HepG2 (cell line): ENCODE results near the gene ACAD8. TPM values are rescaled to one million over a fixed set of nuclear protein-coding genes. Genes with fewer than 3 reads are reported as not detected.

ENCODE experiments used
- ELF3 ChIP-seq: IDR thresholded peaks from 2 replicates; pipeline ENCODE4 v1.6.1; 2016; ENCODE audit warnings: missing genetic modification reagents, missing compliant biosample characterization
- HMG20A ChIP-seq: IDR thresholded peaks from 2 replicates; pipeline ENCODE4 v1.6.1; 2016; ENCODE audit warnings: borderline replicate concordance
- HOXA5 ChIP-seq: sonication (generic); formaldehyde crosslinking; IDR thresholded peaks from 2 replicates; pipeline ENCODE4 v1.4.0; 2020; ENCODE audit warnings: missing genetic modification reagents
- MED13 ChIP-seq: sonication (generic); formaldehyde crosslinking; IDR thresholded peaks from 2 replicates; pipeline ENCODE4 v1.5.0; 2020; ENCODE audit warnings: missing genetic modification reagents
- MXD4 ChIP-seq: IDR thresholded peaks from 2 replicates; pipeline ENCODE4 v1.6.1; 2016; ENCODE audit warnings: mild to moderate bottlenecking, missing biosample characterization, missing genetic modification reagents
- RBM22 ChIP-seq: fragments of 200-400 bp; formaldehyde crosslinking; optimal IDR thresholded peaks from 2 replicates; pipeline ENCODE3; 2017; ENCODE audit warnings: mild to moderate bottlenecking, low read length, moderate library complexity
- REXO4 ChIP-seq: sonication (generic); formaldehyde crosslinking; IDR thresholded peaks from 2 replicates; pipeline ENCODE4 v1.8.0; 2022; ENCODE audit warnings: missing genetic modification reagents, mild to moderate bottlenecking, borderline replicate concordance
- TBX2 ChIP-seq: sonication (generic); formaldehyde crosslinking; IDR thresholded peaks from 2 replicates; pipeline ENCODE4 v1.5.0; 2020; ENCODE audit warnings: missing genetic modification reagents, mild to moderate bottlenecking, borderline replicate concordance
- TGIF2 ChIP-seq: IDR thresholded peaks from 2 replicates; pipeline ENCODE4 v1.6.1; 2016; ENCODE audit warnings: control low read depth, missing compliant biosample characterization
- ZBTB38 ChIP-seq: sonication (generic); formaldehyde crosslinking; IDR thresholded peaks from 2 replicates; pipeline ENCODE4 v1.5.1; 2020; ENCODE audit warnings: mild to moderate bottlenecking, missing genetic modification reagents
- ZBTB7B ChIP-seq: sonication (generic); formaldehyde crosslinking; IDR thresholded peaks from 2 replicates; pipeline ENCODE4 v1.4.0; 2020; ENCODE audit warnings: missing genetic modification reagents
- ZFP1 ChIP-seq: IDR thresholded peaks from 2 replicates; pipeline ENCODE4 v1.6.1; 2016
- ZNF121 ChIP-seq: sonication (generic); formaldehyde crosslinking; IDR thresholded peaks from 2 replicates; pipeline ENCODE4 v1.5.0; 2020; ENCODE audit warnings: mild to moderate bottlenecking, missing genetic modification reagents
- ZNF205 ChIP-seq: IDR thresholded peaks from 2 replicates; pipeline ENCODE4 v1.6.1; 2018; ENCODE audit warnings: missing biosample characterization, missing genetic modification reagents
- ZNF33A ChIP-seq: sonication (generic); formaldehyde crosslinking; IDR thresholded peaks from 2 replicates; pipeline ENCODE4 v1.5.1; 2020; ENCODE audit warnings: missing genetic modification reagents, mild to moderate bottlenecking, moderate library complexity, borderline replicate concordance
- ZNF354B ChIP-seq: sonication (generic); formaldehyde crosslinking; IDR thresholded peaks from 2 replicates; pipeline ENCODE4 v1.8.0; 2022; ENCODE audit warnings: mild to moderate bottlenecking, missing genetic modification reagents
- ZNF589 ChIP-seq: sonication (generic); formaldehyde crosslinking; conservative IDR thresholded peaks from 2 replicates; pipeline ENCODE4 v1.8.0; 2022; ENCODE audit warnings: mild to moderate bottlenecking, moderate library complexity, missing genetic modification reagents
- ZNF703 ChIP-seq: sonication (generic); formaldehyde crosslinking; IDR thresholded peaks from 2 replicates; pipeline ENCODE4 v1.5.1; 2020; ENCODE audit warnings: missing genetic modification reagents, mild to moderate bottlenecking, moderate library complexity, borderline replicate concordance
- ZNF747 ChIP-seq: sonication (generic); formaldehyde crosslinking; IDR thresholded peaks from 2 replicates; pipeline ENCODE4 v1.8.1; 2023; ENCODE audit warnings: missing genetic modification reagents, mild to moderate bottlenecking, borderline replicate concordance
- ZNF839 ChIP-seq: sonication (generic); formaldehyde crosslinking; IDR thresholded peaks from 2 replicates; pipeline ENCODE4 v1.4.0; 2020; ENCODE audit warnings: missing genetic modification reagents, mild to moderate bottlenecking, borderline replicate concordance
- ZNF891 ChIP-seq: sonication (generic); formaldehyde crosslinking; IDR thresholded peaks from 2 replicates; pipeline ENCODE4 v1.5.0; 2020; ENCODE audit warnings: mild to moderate bottlenecking, missing genetic modification reagents
- ZSCAN30 ChIP-seq: sonication (generic); formaldehyde crosslinking; IDR thresholded peaks from 2 replicates; pipeline ENCODE4 v1.5.0; 2020; ENCODE audit warnings: mild to moderate bottlenecking, missing genetic modification reagents
- ZZZ3 ChIP-seq: sonication (generic); formaldehyde crosslinking; IDR thresholded peaks from 2 replicates; pipeline ENCODE4 v1.4.0; 2020; ENCODE audit warnings: missing genetic modification reagents, mild to moderate bottlenecking, borderline replicate concordance
- polyA plus RNA-seq, 8 experiments: library from polyadenylated mRNA; depleted of rRNA in 3 of 8; stranded (reverse) in 7 of 8; unstranded in 1 of 8; fragments of >200 nt; fragmentation: Illumina TruSeq in 4 of 8; extraction: Trizol in 4 of 8; gene quantifications; 2 replicates each; pipeline versions ENCODE4 v1.2.1 to v1.2.3, GENCODE V29; 2011 to 2016; ENCODE audit warnings: low read depth in 4 of 8, missing spikeins in 1 of 8, mixed read lengths in 1 of 8; ENCODE audit not compliant: insufficient read depth in 1 of 8
- total RNA-seq, 5 experiments: library from RNA; depleted of rRNA; stranded (reverse); fragments of >200 nt; fragmentation: Illumina TruSeq; extraction: Trizol; gene quantifications; 2 replicates each; pipeline ENCODE4 v1.2.3, GENCODE V29; 2016; ENCODE audit warnings: low read depth in 1 of 5
- TF ChIP-seq, protein P1 (sequence below): IDR thresholded peaks from 2 replicates; pipeline ENCODE4 v1.4.0; 2020; ENCODE audit warnings: mild to moderate bottlenecking, missing genetic modification reagents
- TF ChIP-seq, protein P2 (sequence below), 2 experiments: fragments of 450-650 bp in 1 of 2; sonication (generic) in 1 of 2; formaldehyde crosslinking; IDR thresholded peaks; 2 replicates each; pipeline versions ENCODE4 v1.5.0 to v1.8.0; 2020 to 2022; ENCODE audit warnings: mild to moderate bottlenecking in 1 of 2, missing genetic modification reagents in 1 of 2
- TF ChIP-seq, protein P3 (sequence below): sonication (generic); formaldehyde crosslinking; conservative IDR thresholded peaks from 2 replicates; pipeline ENCODE4 v1.4.0; 2020; ENCODE audit warnings: missing genetic modification reagents

The ACAD8 gene
- total and polyA plus RNA-seq, 2 of the 13 experiments (the other 11 are each of a cell fraction or from before 2014, with no cell fraction given): 13.5 to 20.3 TPM

DNA sequence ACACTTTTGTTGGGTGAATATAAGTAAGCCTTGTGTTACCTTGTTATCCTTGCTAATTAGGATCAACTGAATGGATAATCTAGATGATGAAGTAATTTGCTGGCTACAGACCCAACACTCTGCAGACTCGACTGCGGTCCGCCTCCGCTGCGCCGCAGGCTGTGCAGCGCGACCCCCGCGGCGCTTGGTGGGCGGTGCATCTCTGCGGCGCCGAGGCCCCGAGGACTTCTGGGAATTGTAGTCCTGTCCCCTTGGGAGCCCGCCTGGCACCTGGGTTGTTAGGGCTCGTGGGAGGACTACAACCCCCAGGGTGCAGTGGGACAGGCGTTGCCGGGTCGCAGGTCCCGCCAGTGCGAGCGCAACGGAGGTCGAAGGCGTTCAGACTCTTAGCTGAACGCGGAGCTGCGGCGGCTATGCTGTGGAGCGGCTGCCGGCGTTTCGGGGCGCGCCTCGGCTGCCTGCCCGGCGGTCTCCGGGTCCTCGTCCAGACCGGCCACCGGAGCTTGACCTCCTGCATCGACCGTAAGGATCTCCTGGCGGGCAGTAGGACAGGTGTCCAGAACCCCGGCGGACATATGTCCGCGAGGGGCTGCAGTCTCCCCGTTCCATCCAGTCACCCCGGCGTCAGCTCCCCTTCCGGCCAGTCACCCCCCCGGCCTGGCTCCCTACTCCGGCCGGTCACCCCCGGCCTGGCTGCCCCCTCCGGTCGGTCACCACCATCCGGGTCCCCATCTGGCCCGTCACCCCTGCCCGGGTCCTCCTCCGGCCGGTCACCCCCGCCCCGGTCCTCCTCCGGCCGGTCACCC, at the start of gene ACAD8, which contains the start of gene THYN1 (continued):
- TF ChIP-seq ZNF121: no peak
- TF ChIP-seq ZNF747: peak; percentile 63; the same call in 1 of the 2 replicates
- TF ChIP-seq TGIF2 (CRISPR knock-in tag): 0 out of 2 replicates have a peak, but pooled peaks have one; percentile 65
- peak; percentile 36 for TF ChIP-seq ZBTB38 (CRISPR knock-in tag)
- TF ChIP-seq ZNF589: no peak
- 0 out of 2 replicates have a peak, but pooled peaks have one; percentile 14 for TF ChIP-seq ELF3 (CRISPR knock-in tag)
- TF ChIP-seq ZZZ3 (CRISPR knock-in tag): peak; percentile 70; the same call in 1 of the 2 replicates
- 0 out of 2 replicates have a peak, but pooled peaks have one; percentile 43 for TF ChIP-seq ZNF703
- no peak; the same call in 1 of the 2 replicates for TF ChIP-seq MED13 (CRISPR knock-in tag)
- peak; percentile 67; the same call in 1 of the 2 replicates for TF ChIP-seq TBX2 (CRISPR knock-in tag)
- peak; percentile 55; the same call in 1 of the 2 replicates for TF ChIP-seq ZNF205 (CRISPR knock-in tag)
- no peak for TF ChIP-seq ZNF839 (CRISPR knock-in tag)
- TF ChIP-seq MXD4 (CRISPR knock-in tag): peak; percentile 61; the same call in 1 of the 2 replicates
- TF ChIP-seq ZBTB7B (CRISPR knock-in tag): peak; percentile 97
- TF ChIP-seq, protein P1, sequence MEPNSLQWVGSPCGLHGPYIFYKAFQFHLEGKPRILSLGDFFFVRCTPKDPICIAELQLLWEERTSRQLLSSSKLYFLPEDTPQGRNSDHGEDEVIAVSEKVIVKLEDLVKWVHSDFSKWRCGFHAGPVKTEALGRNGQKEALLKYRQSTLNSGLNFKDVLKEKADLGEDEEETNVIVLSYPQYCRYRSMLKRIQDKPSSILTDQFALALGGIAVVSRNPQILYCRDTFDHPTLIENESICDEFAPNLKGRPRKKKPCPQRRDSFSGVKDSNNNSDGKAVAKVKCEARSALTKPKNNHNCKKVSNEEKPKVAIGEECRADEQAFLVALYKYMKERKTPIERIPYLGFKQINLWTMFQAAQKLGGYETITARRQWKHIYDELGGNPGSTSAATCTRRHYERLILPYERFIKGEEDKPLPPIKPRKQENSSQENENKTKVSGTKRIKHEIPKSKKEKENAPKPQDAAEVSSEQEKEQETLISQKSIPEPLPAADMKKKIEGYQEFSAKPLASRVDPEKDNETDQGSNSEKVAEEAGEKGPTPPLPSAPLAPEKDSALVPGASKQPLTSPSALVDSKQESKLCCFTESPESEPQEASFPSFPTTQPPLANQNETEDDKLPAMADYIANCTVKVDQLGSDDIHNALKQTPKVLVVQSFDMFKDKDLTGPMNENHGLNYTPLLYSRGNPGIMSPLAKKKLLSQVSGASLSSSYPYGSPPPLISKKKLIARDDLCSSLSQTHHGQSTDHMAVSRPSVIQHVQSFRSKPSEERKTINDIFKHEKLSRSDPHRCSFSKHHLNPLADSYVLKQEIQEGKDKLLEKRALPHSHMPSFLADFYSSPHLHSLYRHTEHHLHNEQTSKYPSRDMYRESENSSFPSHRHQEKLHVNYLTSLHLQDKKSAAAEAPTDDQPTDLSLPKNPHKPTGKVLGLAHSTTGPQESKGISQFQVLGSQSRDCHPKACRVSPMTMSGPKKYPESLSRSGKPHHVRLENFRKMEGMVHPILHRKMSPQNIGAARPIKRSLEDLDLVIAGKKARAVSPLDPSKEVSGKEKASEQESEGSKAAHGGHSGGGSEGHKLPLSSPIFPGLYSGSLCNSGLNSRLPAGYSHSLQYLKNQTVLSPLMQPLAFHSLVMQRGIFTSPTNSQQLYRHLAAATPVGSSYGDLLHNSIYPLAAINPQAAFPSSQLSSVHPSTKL (CRISPR knock-in tag): 0 out of 2 replicates have a peak, but pooled peaks have one; percentile 24
- TF ChIP-seq, protein P2, sequence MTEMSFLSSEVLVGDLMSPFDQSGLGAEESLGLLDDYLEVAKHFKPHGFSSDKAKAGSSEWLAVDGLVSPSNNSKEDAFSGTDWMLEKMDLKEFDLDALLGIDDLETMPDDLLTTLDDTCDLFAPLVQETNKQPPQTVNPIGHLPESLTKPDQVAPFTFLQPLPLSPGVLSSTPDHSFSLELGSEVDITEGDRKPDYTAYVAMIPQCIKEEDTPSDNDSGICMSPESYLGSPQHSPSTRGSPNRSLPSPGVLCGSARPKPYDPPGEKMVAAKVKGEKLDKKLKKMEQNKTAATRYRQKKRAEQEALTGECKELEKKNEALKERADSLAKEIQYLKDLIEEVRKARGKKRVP (CRISPR knock-in tag; IDR thresholded peaks at IDR 0.05): no peak; a peak in 1 of 4 replicates
- TF ChIP-seq ZNF33A (CRISPR knock-in tag): no peak
- TF ChIP-seq, protein P3, sequence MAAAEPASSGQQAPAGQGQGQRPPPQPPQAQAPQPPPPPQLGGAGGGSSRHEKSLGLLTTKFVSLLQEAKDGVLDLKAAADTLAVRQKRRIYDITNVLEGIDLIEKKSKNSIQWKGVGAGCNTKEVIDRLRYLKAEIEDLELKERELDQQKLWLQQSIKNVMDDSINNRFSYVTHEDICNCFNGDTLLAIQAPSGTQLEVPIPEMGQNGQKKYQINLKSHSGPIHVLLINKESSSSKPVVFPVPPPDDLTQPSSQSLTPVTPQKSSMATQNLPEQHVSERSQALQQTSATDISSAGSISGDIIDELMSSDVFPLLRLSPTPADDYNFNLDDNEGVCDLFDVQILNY (CRISPR knock-in tag): peak; percentile 84
- no peak for TF ChIP-seq REXO4
- TF ChIP-seq ZNF354B (CRISPR knock-in tag): no peak
- TF ChIP-seq RBM22: no peak
- peak; percentile 37; the same call in 1 of the 2 replicates for TF ChIP-seq HOXA5 (CRISPR knock-in tag)
- TF ChIP-seq ZFP1 (CRISPR knock-in tag): 0 out of 2 replicates have a peak, but pooled peaks have one; percentile 32
- no peak for TF ChIP-seq HMG20A (CRISPR knock-in tag)
- TF ChIP-seq ZSCAN30: no peak
- 0 out of 2 replicates have a peak, but pooled peaks have one; percentile 27 for TF ChIP-seq ZNF891
